OCI-LY7 (cell line): Measurements from ENCODE around the gene IL26. TPM values are rescaled to one million over a fixed set of nuclear protein-coding genes. Genes with fewer than 3 reads are reported as not detected.

ENCODE experiments used
- Bru-seq: library from RNA; stranded (reverse); fragments of 400-500 nt; gene quantifications from one replicate; lab custom pipeline; 2021; lab: Mats Ljungman, UMichigan
- BruChase-seq, 2 experiments: library from RNA; stranded (reverse); fragments of 400-500 nt; gene quantifications; one replicate each; lab custom pipeline; 2021; lab: Mats Ljungman, UMichigan
- BruUV-seq: library from RNA; stranded (reverse); fragments of 400-500 nt; replicated peaks from 2 replicates; lab custom pipeline; 2021; lab: Mats Ljungman, UMichigan
- CTCF ChIA-PET: fragments of 300-600 bp; sonication (Branson Sonifier 250); formaldehyde crosslinking; loops from one replicate; lab custom pipeline; 2022; ENCODE audit warnings: antibody characterized with exemption; ENCODE audit not compliant: unreplicated experiment; lab: Charles Lee
- POLR2A ChIA-PET: fragments of 300-600 bp; sonication (Branson Sonifier 250); formaldehyde crosslinking; loops from one replicate; lab custom pipeline; 2022; ENCODE audit warnings: antibody characterized with exemption; lab: Charles Lee
- DNase-seq: peaks from one replicate; pipeline ENCODE4 v3.0.0-alpha.2; 2015; ENCODE audit warnings: low spot score
- H2AFZ ChIP-seq: fragments of 200-600 bp; sonication (generic), shearing (Covaris generic); 2 replicates; pipeline ENCODE4 v1.6.1; 2014; ENCODE audit warnings: mild to moderate bottlenecking, antibody characterized with exemption, low read length, moderate library complexity
- H3K27ac ChIP-seq: fragments of 200-600 bp; sonication (generic); 2 replicates; pipeline ENCODE4 v1.5.1; 2014; ENCODE audit warnings: mixed run types, low read depth, mild to moderate bottlenecking, moderate library complexity, low read length, inconsistent platforms; ENCODE audit not compliant: poor library complexity, severe bottlenecking
- H3K36me3 ChIP-seq: fragments of 200-600 bp; sonication (generic); 2 replicates; pipeline ENCODE4 v1.6.1; 2014; ENCODE audit warnings: mild to moderate bottlenecking, antibody characterized with exemption, low read length, moderate library complexity, mixed read lengths; ENCODE audit not compliant: insufficient read depth
- H3K4me1 ChIP-seq: fragments of 200-600 bp; sonication (generic); 2 replicates; pipeline ENCODE4 v1.5.1; 2014; ENCODE audit warnings: mild to moderate bottlenecking, low read length; ENCODE audit not compliant: insufficient read depth, poor library complexity, severe bottlenecking
- H3K4me2 ChIP-seq: fragments of 200-600 bp; sonication (generic); 2 replicates; pipeline ENCODE4 v1.6.1; 2014; ENCODE audit warnings: mild to moderate bottlenecking, low read length
- H3K4me3 ChIP-seq: fragments of 200-600 bp; sonication (generic); 2 replicates; pipeline ENCODE4 v1.5.1; 2014; ENCODE audit warnings: mild to moderate bottlenecking, low read depth, low read length; ENCODE audit not compliant: poor library complexity, severe bottlenecking
- H3K79me2 ChIP-seq: fragments of 200-600 bp; sonication (generic); 2 replicates; pipeline ENCODE4 v1.6.1; 2016; ENCODE audit warnings: low read depth, mild to moderate bottlenecking, low read length, moderate library complexity, mixed read lengths; ENCODE audit not compliant: insufficient read depth
- H3K9me2 ChIP-seq: fragments of 200-600 bp; sonication (generic); 2 replicates; pipeline ENCODE4 v1.6.1; 2016; ENCODE audit warnings: mild to moderate bottlenecking, low read length, mixed read lengths; ENCODE audit not compliant: insufficient read depth
- H3K9me3 ChIP-seq: fragments of 200-600 bp; sonication (generic); 2 replicates; pipeline ENCODE4 v1.6.1; 2014; ENCODE audit warnings: mild to moderate bottlenecking, mixed run types, low read length, mixed read lengths
- H4K20me1 ChIP-seq: fragments of 200-600 bp; sonication (generic); 2 replicates; pipeline ENCODE4 v1.6.1; 2014; ENCODE audit warnings: mild to moderate bottlenecking, antibody characterized with exemption, low read length, moderate library complexity, mixed read lengths; ENCODE audit not compliant: insufficient read depth
- EZH2phosphoT487 ChIP-seq: fragments of 200-600 bp; sonication (generic); IDR thresholded peaks from 2 replicates; pipeline ENCODE4 v1.6.1; 2018; ENCODE audit warnings: low read depth, borderline replicate concordance, mild to moderate bottlenecking, mixed run types, antibody characterized with exemption, low read length, moderate library complexity, mixed read lengths
- intact Hi-C: fragments of 100-400 bp; cut with micrococcal nuclease; formaldehyde crosslinking; loops from one replicate; pipeline ENCODE4 v1.10.0; 2022; ENCODE audit not compliant: unreplicated experiment
- long read RNA-seq: library from polyadenylated mRNA; stranded (forward); transcript quantifications from one replicate; pipeline ENCODE4 v2.0.0, GENCODE V29; 2022
- total RNA-seq, 2 experiments: library from RNA; depleted of rRNA in 1 of 2; stranded (reverse); fragments of >200 nt in 1 of 2; shearing (Covaris generic) in 1 of 2; gene quantifications; 2 replicates each; pipeline ENCODE4 v1.2.3, GENCODE V29; 2014 to 2022
- TF ChIP-seq, protein P1 (sequence below): fragments of 200-600 bp; sonication (generic); conservative IDR thresholded peaks from 2 replicates; pipeline ENCODE4 v1.5.1; 2014; ENCODE audit warnings: mild to moderate bottlenecking, antibody characterized with exemption, low read length, moderate library complexity, mixed read lengths

Gene IL26, protein sequence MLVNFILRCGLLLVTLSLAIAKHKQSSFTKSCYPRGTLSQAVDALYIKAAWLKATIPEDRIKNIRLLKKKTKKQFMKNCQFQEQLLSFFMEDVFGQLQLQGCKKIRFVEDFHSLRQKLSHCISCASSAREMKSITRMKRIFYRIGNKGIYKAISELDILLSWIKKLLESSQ
- total RNA-seq (2014; rRNA removed; shearing (Covaris generic)) (not detected in 2 replicates), total RNA-seq (2022) (not detected in 2 replicates), Bru-seq, nascent RNA (not detected), BruChase-seq, experiment 1, labeled RNA remaining after a 6-hour chase (not detected), BruChase-seq, experiment 2, labeled RNA remaining after a 2-hour chase (not detected)
- long read RNA-seq, partial matches to known transcripts: 0 of 3 reads
- long read RNA-seq, other reads (novel, unspliced or antisense): 3 of 3 reads

DNA sequence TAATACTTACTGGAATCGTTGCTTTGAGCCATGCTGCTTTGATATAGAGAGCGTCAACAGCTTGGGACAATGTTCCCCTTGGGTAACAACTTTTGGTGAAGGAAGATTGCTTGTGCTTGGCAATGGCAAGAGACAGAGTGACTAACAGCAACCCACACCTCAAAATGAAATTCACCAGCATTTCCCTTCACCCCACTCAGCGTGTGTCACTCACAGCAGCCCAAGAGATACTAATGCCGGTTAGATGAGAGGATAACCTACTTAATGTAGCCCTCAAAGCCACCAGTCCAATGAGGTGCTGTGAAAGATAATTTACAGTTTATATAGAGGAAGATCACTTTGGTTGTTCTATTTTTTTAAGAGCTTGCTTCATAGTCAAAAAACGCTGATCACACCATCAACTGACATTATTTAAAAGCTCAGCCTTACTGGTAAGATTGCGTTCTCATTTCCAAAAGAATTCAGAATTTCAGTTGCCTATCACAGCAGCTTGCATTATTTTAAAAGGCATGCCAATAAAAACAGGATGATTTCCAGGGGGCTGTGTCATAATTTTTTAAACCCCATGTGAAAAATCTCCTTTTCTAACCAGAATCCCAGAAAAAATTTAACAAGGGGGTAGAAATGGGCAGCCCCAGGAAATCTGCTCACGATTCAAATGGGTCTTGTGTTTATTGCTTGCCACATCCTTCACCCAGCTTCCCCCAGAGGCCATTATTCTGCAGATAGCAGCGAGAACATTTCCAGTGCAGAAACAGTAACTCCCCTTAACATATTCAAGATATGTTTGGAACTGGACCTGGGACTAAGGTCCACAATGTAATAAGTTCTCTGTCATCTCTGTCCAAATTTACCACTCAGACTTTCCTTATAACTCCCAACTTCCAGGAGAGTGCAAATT, at the start of gene IL26:
Gene IL26, minus strand, starts transcription at position 235 of the 901 bp plus-strand sequence. Its CDS starts 54 bp downstream, at position 181.
- no peak for DNase-seq
- no peaks in the 10 kb centered on the region for H4K20me1 ChIP-seq
- H3K9me3 ChIP-seq: no peaks in the 10 kb centered on the region
- H2AFZ ChIP-seq: no peak within 1 kb of the TSS
- CTCF ChIA-PET: no interaction called here
- BruUV-seq: no TSS peak
- H3K79me2 ChIP-seq: no peaks in the 10 kb centered on the region
- H3K4me3 ChIP-seq: no peak within 1 kb of the TSS
- H3K9me2 ChIP-seq: no peaks in the 10 kb centered on the region
- no peak within 1 kb of the TSS for H3K4me2 ChIP-seq
- no peaks in the 10 kb centered on the region for H3K36me3 ChIP-seq
- POLR2A ChIA-PET: interaction anchor here (1.6 kb wide), 1 partner anchor 8 kb away, joined by 3 read pairs; no protein-coding TSS in a partner anchor
- H3K4me1 ChIP-seq: peaks cover 3% of the 10 kb centered on the region
- no peak for TF ChIP-seq EZH2phosphoT487
- TF ChIP-seq, protein P1, sequence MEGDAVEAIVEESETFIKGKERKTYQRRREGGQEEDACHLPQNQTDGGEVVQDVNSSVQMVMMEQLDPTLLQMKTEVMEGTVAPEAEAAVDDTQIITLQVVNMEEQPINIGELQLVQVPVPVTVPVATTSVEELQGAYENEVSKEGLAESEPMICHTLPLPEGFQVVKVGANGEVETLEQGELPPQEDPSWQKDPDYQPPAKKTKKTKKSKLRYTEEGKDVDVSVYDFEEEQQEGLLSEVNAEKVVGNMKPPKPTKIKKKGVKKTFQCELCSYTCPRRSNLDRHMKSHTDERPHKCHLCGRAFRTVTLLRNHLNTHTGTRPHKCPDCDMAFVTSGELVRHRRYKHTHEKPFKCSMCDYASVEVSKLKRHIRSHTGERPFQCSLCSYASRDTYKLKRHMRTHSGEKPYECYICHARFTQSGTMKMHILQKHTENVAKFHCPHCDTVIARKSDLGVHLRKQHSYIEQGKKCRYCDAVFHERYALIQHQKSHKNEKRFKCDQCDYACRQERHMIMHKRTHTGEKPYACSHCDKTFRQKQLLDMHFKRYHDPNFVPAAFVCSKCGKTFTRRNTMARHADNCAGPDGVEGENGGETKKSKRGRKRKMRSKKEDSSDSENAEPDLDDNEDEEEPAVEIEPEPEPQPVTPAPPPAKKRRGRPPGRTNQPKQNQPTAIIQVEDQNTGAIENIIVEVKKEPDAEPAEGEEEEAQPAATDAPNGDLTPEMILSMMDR: no peak
- no peak within 1 kb of the TSS for H3K27ac ChIP-seq
- intact Hi-C loops: loop anchor here (10.0 kb wide), 2 partner anchors 439 to 871 kb away; no protein-coding TSS in a partner anchor

DNA sequence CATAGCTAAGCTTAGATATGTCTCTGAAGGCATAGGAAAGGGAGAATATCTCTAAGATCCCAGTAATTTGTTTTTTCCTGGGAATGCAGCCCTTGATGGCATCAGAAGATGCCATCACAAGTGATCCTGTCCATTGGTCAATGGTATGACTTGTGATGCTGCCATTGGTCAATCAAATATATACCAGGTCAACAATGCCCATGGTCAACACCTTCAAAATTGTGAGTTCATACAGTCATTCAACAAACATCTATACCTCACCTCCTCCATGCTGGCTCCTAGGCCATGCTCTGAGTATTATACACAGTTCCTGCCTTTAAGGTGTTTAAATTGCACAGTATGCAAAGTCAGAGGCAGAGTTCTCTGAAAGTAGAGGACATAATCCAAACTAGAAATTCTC, 47.1 kb upstream of the IL26 start:
- no peak overlapping the region for H3K4me3 ChIP-seq
- no peaks in the 10 kb centered on the region for H3K36me3 ChIP-seq
- no peak for DNase-seq
- H3K79me2 ChIP-seq: no peaks in the 10 kb centered on the region
- H2AFZ ChIP-seq: no peak overlapping the region
- CTCF ChIA-PET: no interaction called here
- no peaks in the 10 kb centered on the region for H4K20me1 ChIP-seq
- no peaks in the 10 kb centered on the region for H3K9me3 ChIP-seq
- H3K4me2 ChIP-seq: no peak overlapping the region
- no peaks in the 10 kb centered on the region for H3K4me1 ChIP-seq
- POLR2A ChIA-PET: interaction anchor here (0.5 kb wide), 1 partner anchor 348 kb away, joined by 3 read pairs; no protein-coding TSS in a partner anchor
- no peak overlapping the region for H3K27ac ChIP-seq
- no peaks in the 10 kb centered on the region for H3K9me2 ChIP-seq
- intact Hi-C loops: no loop called here
- BruUV-seq: no TSS peak
- TF ChIP-seq, protein P1: no peak
- no peak for TF ChIP-seq EZH2phosphoT487
